ENCODE measurements around the gene DMRT1. TPM values are rescaled to one million over a fixed set of nuclear protein-coding genes. Genes with fewer than 3 reads are reported as not detected.
"Not testable (repeated sequence)": the region's sequence is repeated elsewhere in the genome, so short reads cannot be mapped to it uniquely, and the experiment has no call there.

Gene DMRT1
- polyA plus RNA-seq, 1 donor = not detected

GRCh38 chr9:860706-861105 is 19.2 kb downstream of the DMRT1 start:
- no peak for DNase-seq

DNA sequence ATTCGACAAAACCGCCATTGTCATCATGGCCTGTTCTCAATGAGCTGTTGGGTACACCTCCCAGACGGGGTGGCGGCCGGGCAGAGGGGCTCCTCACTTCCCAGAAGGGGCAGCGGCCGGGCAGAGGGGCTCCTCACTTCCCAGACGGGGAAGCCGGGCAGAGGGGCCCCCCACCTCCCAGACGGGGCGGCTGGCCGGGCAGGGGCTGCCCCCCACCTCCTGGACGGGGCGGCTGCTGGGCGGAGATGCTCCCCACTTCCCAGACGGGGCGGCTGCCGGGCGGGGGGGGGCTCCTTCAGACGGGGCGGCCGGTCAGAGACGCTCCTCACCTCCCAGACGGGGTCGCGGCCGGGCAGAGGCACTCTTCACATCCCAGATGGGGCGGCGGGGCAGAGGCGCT is 20.0 kb downstream of the DMRT1 start:
- not testable (repeated sequence) for DNase-seq

- no peak for DNase-seq
These were observed 33.8 kb downstream of the DMRT1 start for GRCh38 chr9:875119-875962.

- DNase-seq = no peak
These were observed 34.9 kb downstream of the DMRT1 start for GRCh38 chr9:876425-876824.

DNA sequence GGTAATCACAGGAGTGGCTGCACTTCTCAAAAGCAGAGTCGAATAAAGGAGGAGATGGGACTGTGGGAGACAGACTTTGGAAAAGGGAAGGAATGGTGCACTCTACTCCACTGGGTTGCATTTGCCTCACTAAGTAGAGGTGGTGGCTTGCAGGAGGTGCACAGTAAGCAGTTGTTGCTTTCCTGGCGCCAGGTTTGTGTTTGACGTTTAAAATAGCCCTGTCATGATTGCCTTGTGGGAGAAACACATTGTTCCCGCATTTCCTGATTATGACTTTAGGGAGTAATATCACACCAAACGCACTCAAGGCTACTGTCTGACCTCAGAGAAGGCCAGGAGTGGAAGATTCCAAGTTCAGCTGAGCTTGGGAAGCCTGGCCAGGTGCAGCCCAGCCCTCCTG is 36.7 kb downstream of the DMRT1 start:
- no peak for DNase-seq

- no peak for DNase-seq
These were observed 39.2 kb downstream of the DMRT1 start for GRCh38 chr9:880725-881124.

GRCh38 chr9:882416-882924 is 41.0 kb downstream of the DMRT1 start:
- DNase-seq = no peak

DNA sequence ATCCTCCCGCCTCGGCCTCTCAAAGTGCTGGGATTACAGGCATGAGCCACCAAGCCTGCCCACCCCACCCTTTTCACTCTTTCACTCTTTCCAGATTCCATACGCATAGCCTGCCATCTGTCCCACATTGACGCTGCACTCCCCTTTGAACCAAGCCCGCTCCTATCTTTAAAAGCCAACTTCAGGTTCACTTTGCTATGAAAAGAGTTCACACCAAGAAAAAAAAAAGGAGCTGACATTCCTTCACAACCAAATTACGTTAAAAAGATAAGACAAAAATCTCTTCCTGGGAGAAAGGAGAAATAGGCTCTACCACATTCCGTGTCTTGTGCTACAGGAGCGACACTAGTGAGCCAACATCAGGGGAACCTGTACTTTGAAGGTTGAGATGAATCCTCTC is 41.5 kb downstream of the DMRT1 start:
- no peak for DNase-seq

DNA sequence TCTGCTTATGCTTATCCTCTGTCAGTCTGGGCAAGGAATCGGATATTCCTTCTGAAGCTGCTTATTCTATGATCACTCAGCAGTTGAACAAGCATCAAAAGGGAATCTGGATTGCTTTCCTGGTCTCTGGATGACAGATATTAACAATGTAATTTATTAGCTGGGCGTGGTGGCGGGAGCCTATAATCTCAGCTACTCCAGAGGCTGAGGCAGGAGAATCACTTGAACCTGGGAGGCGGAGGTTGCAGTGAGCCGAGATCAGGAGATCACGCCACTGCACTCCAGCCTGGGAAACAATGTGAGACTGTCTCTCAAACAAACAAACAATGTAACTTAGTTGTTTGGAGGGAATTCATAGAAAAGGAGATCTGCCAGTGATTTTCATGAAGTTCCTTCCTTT is 45.4 kb downstream of the DMRT1 start:
- DNase-seq = no peak

DNA sequence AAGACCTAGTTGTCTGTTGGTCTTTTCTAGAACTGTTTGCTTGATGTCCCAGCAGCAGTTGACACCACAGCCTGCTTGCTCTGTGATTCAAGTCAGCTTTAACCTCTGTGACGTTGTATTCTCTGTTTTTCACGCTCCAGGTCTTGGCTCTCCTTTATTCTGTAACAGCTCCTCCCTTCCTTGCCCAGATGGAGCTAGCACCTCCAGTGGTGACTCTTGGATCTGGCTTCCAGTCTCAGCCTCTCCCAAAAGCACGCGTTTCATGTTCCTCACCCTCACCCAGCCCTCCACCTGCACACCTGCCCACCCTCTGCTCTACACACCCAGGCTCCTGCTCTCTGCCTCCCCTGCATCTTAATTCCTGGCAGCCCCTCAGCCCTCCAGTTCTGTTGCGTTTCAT is 50.6 kb downstream of the DMRT1 start:
- DNase-seq = no peak

DNA sequence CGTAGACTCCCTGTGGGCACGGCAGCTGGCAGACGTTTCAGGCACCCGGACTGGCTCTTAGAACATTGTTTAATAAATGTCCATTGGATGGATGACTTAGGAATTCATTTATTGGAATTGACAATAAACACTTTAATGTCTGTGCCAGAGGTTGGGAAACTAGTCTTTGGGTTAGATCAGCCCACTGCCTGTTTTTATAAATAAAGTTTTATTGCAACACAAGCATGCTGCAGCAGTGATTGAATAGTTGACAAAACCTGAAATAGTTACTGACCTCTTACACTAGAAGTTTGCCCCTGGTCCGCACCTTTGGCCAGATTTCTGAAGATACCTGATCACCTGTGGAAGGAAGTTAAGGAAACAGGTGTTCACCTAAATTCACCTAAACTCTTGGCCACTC is 51.6 kb downstream of the DMRT1 start:
- no peak for DNase-seq

- peak; percentile 52 for DNase-seq
These were observed 52.4 kb downstream of the DMRT1 start for GRCh38 chr9:893843-894420.

DNA sequence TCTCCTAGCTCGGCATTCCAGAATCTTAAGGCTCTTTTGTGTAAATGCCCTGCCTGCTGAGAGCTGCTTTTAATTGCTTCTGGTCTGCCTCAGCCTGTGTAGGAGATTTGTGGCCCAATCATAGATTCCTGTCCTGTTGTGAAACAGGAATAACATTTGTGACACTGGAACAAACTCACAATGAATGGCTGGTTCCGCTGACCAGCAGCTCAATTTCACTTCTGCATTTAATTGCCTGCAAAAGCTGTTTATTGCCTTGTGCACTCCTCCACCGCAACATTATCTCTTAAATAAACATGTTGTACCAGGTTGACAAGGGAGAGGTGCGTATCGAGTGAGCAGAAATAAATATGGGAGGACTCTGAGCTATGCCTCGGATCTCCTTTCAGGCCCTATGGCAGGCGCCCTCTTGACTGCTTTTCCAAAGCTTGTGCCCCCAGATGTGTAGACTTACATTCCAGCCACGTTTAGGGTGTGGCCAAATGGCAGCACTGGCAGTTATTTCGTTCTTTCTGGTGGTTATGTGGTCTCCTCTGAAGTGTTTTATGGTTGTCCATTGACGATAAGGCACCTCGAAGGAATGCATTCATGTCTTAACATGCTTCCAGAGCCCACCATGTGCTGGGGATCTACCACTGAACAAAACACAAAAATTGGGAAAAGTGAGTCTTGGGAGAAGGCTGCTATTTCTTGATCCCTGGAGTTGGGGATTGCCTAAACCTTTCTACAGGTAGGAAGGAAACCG is 58.1 kb downstream of the DMRT1 start:
- DNase-seq = no peak

GRCh38 chr9:903886-904285 is 62.4 kb downstream of the DMRT1 start:
- no peak for DNase-seq

- no peak for DNase-seq
These were observed 64.4 kb downstream of the DMRT1 start for GRCh38 chr9:905906-906305.

GRCh38 chr9:908536-909205 is 67.2 kb downstream of the DMRT1 start:
- no peak for DNase-seq

DNA sequence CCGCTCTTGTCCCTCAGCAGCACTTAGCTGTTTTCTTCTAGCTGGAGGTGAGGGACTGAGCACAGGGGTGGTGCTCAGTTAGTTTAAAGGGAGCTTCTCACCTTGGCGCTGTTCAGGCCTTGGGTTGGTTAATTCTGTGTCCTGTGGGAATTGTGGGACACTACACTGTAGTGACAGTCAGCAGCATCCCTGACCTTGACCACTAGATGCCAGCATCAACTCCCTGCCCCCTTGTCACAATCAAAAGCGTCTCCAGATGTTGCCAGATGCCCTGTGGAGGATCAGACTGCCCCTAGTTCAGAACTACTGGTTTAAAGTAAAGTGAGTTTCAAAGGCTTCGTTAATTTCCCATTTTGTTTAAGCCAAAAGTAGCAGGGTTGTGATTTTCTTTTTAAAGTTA is 69.5 kb downstream of the DMRT1 start:
- no peak for DNase-seq

GRCh38 chr9:912776-913175 is 71.3 kb downstream of the DMRT1 start:
- no peak for DNase-seq

GRCh38 chr9:913526-913925 is 72.0 kb downstream of the DMRT1 start:
- DNase-seq = not testable (repeated sequence)

GRCh38 chr9:917730-918129 is 76.2 kb downstream of the DMRT1 start:
- DNase-seq = no peak

DNA sequence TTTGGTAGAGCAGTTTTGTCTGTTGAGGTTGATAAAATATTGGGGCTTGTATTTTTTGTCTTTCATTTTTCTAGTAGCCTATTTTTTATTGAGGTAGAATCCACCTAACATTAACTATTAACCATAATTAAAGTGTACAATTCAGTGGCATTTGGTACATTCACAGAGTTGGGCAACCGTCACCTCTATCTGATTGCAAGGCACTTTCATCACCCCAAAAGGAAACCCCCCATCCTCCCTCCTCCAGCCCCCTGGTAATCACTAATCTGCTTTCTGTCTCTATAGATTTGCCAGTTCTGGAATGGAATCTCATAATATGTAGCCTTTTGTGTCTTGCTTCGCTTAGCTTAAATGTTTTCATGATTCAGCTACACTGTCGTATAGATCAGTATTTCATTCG is 79.4 kb downstream of the DMRT1 start:
- no peak for DNase-seq

DNA sequence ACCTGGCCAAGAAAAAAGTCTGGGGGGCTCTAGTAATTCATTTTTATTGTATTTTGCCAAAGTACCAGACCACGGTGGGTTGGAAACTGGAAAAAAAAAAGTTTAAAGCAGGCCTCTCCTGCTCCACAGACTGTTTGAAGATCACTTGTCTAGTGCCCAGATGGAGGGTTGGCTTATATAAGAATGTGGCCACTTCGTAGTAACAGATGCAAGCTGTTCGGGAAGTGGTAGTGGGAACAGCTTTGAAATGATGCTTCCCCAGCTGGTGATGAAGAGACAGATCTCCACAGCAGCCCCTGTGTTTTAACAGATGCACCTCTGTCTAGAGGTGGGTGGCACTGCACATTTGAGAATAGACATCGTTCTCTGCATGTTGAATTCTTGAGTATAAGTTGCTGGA is 80.7 kb downstream of the DMRT1 start:
- DNase-seq = no peak

GRCh38 chr9:922731-923130 is 81.2 kb downstream of the DMRT1 start:
- no peak for DNase-seq
